ENCODE measurements around the gene PTPRM.

DNA sequence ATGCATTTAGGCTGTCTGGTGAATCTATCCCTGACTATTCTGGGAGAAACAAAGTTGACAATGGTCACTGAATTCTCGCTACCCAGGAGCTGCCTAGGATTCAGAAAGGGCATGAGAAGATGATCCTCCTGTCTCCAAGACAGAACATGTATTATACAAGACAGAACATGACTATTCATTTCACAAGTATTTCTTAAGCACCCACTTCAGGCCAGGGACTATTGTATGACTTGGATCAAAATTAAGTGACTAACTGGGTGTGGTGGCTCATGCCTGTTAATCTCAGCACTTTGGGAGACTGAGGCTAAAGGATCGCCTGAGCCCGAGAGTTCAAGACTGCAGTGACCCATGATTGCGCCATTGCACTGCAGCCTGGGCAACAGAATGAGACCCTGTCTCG lies 806.4 kb downstream of the PTPRM start:
- TF ChIP-seq, protein P1, sequence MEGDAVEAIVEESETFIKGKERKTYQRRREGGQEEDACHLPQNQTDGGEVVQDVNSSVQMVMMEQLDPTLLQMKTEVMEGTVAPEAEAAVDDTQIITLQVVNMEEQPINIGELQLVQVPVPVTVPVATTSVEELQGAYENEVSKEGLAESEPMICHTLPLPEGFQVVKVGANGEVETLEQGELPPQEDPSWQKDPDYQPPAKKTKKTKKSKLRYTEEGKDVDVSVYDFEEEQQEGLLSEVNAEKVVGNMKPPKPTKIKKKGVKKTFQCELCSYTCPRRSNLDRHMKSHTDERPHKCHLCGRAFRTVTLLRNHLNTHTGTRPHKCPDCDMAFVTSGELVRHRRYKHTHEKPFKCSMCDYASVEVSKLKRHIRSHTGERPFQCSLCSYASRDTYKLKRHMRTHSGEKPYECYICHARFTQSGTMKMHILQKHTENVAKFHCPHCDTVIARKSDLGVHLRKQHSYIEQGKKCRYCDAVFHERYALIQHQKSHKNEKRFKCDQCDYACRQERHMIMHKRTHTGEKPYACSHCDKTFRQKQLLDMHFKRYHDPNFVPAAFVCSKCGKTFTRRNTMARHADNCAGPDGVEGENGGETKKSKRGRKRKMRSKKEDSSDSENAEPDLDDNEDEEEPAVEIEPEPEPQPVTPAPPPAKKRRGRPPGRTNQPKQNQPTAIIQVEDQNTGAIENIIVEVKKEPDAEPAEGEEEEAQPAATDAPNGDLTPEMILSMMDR (IDR thresholded peaks at IDR 0.05), result no peak
- TF ChIP-seq HMGXB4 (CRISPR knock-in tag; IDR thresholded peaks at IDR 0.05) (no peak), STAT6 (CRISPR knock-in tag; conservative IDR thresholded peaks at IDR 0.05; ENCODE audit: low read depth) (no peak), E2F4 (CRISPR knock-in tag; IDR thresholded peaks at IDR 0.05; ENCODE audit: borderline replicate concordance, low read depth) (no peak), GRHL2 (CRISPR knock-in tag; IDR thresholded peaks at IDR 0.05; ENCODE audit: insufficient replicate concordance, severe bottlenecking) (no peak), IRF2 (CRISPR knock-in tag; IDR thresholded peaks at IDR 0.05; ENCODE audit: borderline replicate concordance, low read depth) (no peak)
- TF ChIP-seq, protein P2, sequence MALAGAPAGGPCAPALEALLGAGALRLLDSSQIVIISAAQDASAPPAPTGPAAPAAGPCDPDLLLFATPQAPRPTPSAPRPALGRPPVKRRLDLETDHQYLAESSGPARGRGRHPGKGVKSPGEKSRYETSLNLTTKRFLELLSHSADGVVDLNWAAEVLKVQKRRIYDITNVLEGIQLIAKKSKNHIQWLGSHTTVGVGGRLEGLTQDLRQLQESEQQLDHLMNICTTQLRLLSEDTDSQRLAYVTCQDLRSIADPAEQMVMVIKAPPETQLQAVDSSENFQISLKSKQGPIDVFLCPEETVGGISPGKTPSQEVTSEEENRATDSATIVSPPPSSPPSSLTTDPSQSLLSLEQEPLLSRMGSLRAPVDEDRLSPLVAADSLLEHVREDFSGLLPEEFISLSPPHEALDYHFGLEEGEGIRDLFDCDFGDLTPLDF (CRISPR knock-in tag; IDR thresholded peaks at IDR 0.05), result no peak
